Psoas muscle (tissue), 8 donors: Measurements from ENCODE around the gene HNRNPC. TPM values are rescaled to one million over a fixed set of nuclear protein-coding genes. Genes with fewer than 3 reads are reported as not detected.

Experiments used
- ATAC-seq, 4 donors: fragments of 200-7000 bp; cut with Tn5 transposase; one replicate each; pipeline ENCODE4 v1.9.1; 2020; ENCODE audit warnings: moderate library complexity in 3 of 4, mild to moderate bottlenecking in 2 of 4
- DNase-seq, 2 donors: peaks; one replicate each; pipeline ENCODE4 v3.0.0-alpha.2; 2020
- H3K27ac ChIP-seq: fragments of 200-600 bp; one replicate; pipeline ENCODE4 v1.8.0; 2022
- H3K27me3 ChIP-seq, 3 donors: fragments of 200-600 bp in 1 of 3; one replicate each; pipeline versions ENCODE4 v1.6.1 to v1.8.0; 2013 to 2022; ENCODE audit warnings: low read length in 2 of 3, mild to moderate bottlenecking in 2 of 3, moderate library complexity in 1 of 3; ENCODE audit not compliant: insufficient read depth in 3 of 3
- H3K36me3 ChIP-seq, 2 donors: fragments of 200-600 bp in 1 of 2; one replicate each; pipeline versions ENCODE4 v1.6.1 to v1.8.0; 2013 to 2022; ENCODE audit warnings: low read depth in 1 of 2, mild to moderate bottlenecking in 1 of 2, moderate library complexity in 1 of 2; ENCODE audit not compliant: insufficient read depth in 1 of 2
- H3K4me1 ChIP-seq: fragments of 200-600 bp; one replicate; pipeline ENCODE4 v1.8.0; 2022
- H3K4me3 ChIP-seq: fragments of 200-600 bp; one replicate; pipeline ENCODE4 v1.8.0; 2022; ENCODE audit warnings: mild to moderate bottlenecking
- H3K9me3 ChIP-seq: fragments of 200-600 bp; one replicate; pipeline ENCODE4 v1.8.0; 2022
- CTCF ChIP-seq: fragments of 200-600 bp; IDR thresholded peaks from one replicate; pipeline ENCODE4 v1.8.0; 2022; ENCODE audit warnings: antibody characterized with exemption
- WGBS, 3 donors: extraction: QIAGEN DNeasy Blood & Tissue Kit; methylation state at CpG; one replicate each; pipeline versions ENCODE4 v1.1.6 to v1.1.7; 2013; 5-methylcytosine and 5-hydroxymethylcytosine counted together
- intact Hi-C, 2 donors: fragments of 100-400 bp; cut with DNase I; formaldehyde crosslinking; loops; one replicate each; pipeline versions ENCODE4 v1.11.0 to v1.14.2; 2022
- polyA plus RNA-seq, 3 donors: library from polyadenylated mRNA; stranded (reverse); fragments of 200-250 nt; gene quantifications; one replicate each; pipeline ENCODE4 v1.2.3, GENCODE V29; 2013
- total RNA-seq, 4 donors: library from RNA; stranded (reverse); fragmentation: NEBNext Ultra II Directional in 2 of 4; extraction: Animal tissue kit (Norgen Biotek cat#: 25700) in 2 of 4; gene quantifications; one replicate each; pipeline versions ENCODE4 v1.2.1 to v1.2.4, GENCODE V29; 2021 to 2023
- donor health status: healthy with polysubstance abuse.
- donor health status: DM: no; HTN: no; CAD: no; lungs with moderate emphysema.
- donor health status: Bipolar disorder and iron deficiency.
- donor health status: healthy.
- donor health status: DM: yes; HTN: yes; CAD: no.
- donor health status: DM: no; HTN: no; CAD: no.
- donor health status: DM: no; HTN: no; CAD: no.
- donor health status: DM: yes; HTN: yes; CAD: no.

The HNRNPC gene
- total and polyA plus RNA-seq, 7 donors = 215 to 310 (median 250) TPM

- 60 to 77% (median 69%) methylated on average over 1 of the region's 1 CpG for WGBS, 3 donors
- intact Hi-C loops = no loop called here
- no peak for ATAC-seq
- no peaks in the 10 kb centered on the region for H3K9me3 ChIP-seq
- H3K36me3 ChIP-seq = peaks cover 14 to 82% of the 10 kb centered on the region in 2 donors
- H3K4me3 ChIP-seq = no peak overlapping the region
- no peaks in the 10 kb centered on the region for H3K4me1 ChIP-seq
- H3K27me3 ChIP-seq = no peaks in the 10 kb centered on the region
- no peak for TF ChIP-seq CTCF
- DNase-seq = no peak
- no peak overlapping the region for H3K27ac ChIP-seq
These were observed 60.1 kb downstream of the HNRNPC start for GRCh38 chr14:21209185-21209584.

GRCh38 chr14:21208554-21208953 lies 60.7 kb downstream of the HNRNPC start:
- Histone ChIP-seq H3K9me3 (no peaks in the 10 kb centered on the region), H3K4me3 (no peak overlapping the region), H3K27me3 (no peaks in the 10 kb centered on the region), H3K27ac (no peak overlapping the region), H3K4me1 (no peaks in the 10 kb centered on the region), H3K36me3 (peaks cover 14 to 75% of the 10 kb centered on the region in 2 donors)
- no peak for TF ChIP-seq CTCF
- WGBS, 3 donors = 85 to 89% (median 87%) methylated on average over 4 of the region's 4 CpGs
- intact Hi-C loops = no loop called here
- no peak for ATAC-seq
- DNase-seq = no peak

- intact Hi-C loops = no loop called here
- Histone ChIP-seq H3K4me1 (no peaks in the 10 kb centered on the region), H3K9me3 (no peaks in the 10 kb centered on the region), H3K27me3 (no peaks in the 10 kb centered on the region), H3K27ac (no peak overlapping the region), H3K4me3 (no peak overlapping the region), H3K36me3 (peaks cover 9 to 60% of the 10 kb centered on the region in 2 donors)
- 93 to 97% (median 93%) methylated on average over 4 of the region's 4 CpGs for WGBS, 3 donors
- TF ChIP-seq CTCF = no peak
- no peak for ATAC-seq
- DNase-seq = no peak
These were observed 62.2 kb downstream of the HNRNPC start for GRCh38 chr14:21206753-21207684.

- no peak for TF ChIP-seq CTCF
- Histone ChIP-seq H3K4me3 (no peak overlapping the region), H3K27me3 (no peaks in the 10 kb centered on the region), H3K27ac (no peak overlapping the region), H3K9me3 (no peaks in the 10 kb centered on the region), H3K36me3 (peaks cover 7 to 51% of the 10 kb centered on the region in 2 donors), H3K4me1 (no peaks in the 10 kb centered on the region)
- intact Hi-C loops = no loop called here
- DNase-seq (no peak), ATAC-seq (peak in 3 of 4 donors; percentile 7 to 11 (median 9))
- WGBS, 3 donors = 71 to 85% (median 74%) methylated on average over 12 of the region's 12 CpGs
These were observed 63.3 kb downstream of the HNRNPC start for GRCh38 chr14:21205678-21206581.
